Peyer's patch (tissue), 4 donors: ENCODE results near the gene RGPD8.

Experiments
- POLR2A ChIP-seq, 2 donors: fragments of 450-650 bp; IDR thresholded peaks; one replicate each; pipeline ENCODE4 v1.5.1; 2017; ENCODE audit warnings: antibody characterized with exemption in 2 of 2, mild to moderate bottlenecking in 2 of 2, moderate library complexity in 2 of 2
- TF ChIP-seq, protein P1 (sequence below), 6 experiments: fragments of 450-650 bp in 4 of 6; fragments of 200-600 bp in 2 of 6; sonication (generic) in 1 of 6; IDR thresholded peaks; one replicate each; pipeline ENCODE4 v1.5.1; 2017 to 2019; ENCODE audit warnings: antibody characterized with exemption in 6 of 6, mild to moderate bottlenecking in 3 of 6, moderate library complexity in 1 of 6

DNA sequence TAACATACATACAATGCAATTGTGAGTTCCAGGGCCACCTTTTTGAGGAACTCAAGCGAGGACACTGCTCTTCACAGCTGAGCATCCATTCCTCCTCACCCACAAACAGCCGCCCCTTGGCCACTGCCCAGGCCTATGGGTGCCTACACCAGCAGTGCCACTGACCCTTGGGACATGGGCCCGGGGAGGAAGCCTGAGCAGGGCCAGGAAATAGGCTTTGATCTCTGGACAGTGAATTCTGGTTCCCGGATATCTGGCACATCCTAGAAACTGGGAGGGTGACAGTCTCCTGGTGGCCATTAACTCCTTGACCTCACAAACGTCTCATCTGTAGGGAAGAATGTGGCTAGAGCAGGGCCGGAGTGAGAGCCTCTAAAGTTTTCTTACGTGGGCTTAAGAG, 43.0 kb upstream of the RGPD8 start:
- no peak for TF ChIP-seq POLR2A (IDR thresholded peaks at IDR 0.05)
- TF ChIP-seq, protein P1, sequence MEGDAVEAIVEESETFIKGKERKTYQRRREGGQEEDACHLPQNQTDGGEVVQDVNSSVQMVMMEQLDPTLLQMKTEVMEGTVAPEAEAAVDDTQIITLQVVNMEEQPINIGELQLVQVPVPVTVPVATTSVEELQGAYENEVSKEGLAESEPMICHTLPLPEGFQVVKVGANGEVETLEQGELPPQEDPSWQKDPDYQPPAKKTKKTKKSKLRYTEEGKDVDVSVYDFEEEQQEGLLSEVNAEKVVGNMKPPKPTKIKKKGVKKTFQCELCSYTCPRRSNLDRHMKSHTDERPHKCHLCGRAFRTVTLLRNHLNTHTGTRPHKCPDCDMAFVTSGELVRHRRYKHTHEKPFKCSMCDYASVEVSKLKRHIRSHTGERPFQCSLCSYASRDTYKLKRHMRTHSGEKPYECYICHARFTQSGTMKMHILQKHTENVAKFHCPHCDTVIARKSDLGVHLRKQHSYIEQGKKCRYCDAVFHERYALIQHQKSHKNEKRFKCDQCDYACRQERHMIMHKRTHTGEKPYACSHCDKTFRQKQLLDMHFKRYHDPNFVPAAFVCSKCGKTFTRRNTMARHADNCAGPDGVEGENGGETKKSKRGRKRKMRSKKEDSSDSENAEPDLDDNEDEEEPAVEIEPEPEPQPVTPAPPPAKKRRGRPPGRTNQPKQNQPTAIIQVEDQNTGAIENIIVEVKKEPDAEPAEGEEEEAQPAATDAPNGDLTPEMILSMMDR (IDR thresholded peaks at IDR 0.05): no peak
